NCI-H748 treated with DMSO at 0.1 percent for 48 hours (cell line): Measurements from ENCODE around the gene CDX1.

Source experiments
- DNase-seq: peaks from one replicate; lab custom pipeline; 2025; lab: John Stamatoyannopoulos, UW

CDX1 gene

GRCh38 chr5:150166650-150167511, at the start of gene CDX1:
Gene CDX1, plus strand, starts transcription at chr5:150166778. Its CDS starts 99 bp downstream, at chr5:150166877.
- no peak for DNase-seq

- no peak for DNase-seq
These were observed 48.5 kb upstream of the CDX1 start for GRCh38 chr5:150117945-150118560.

DNA sequence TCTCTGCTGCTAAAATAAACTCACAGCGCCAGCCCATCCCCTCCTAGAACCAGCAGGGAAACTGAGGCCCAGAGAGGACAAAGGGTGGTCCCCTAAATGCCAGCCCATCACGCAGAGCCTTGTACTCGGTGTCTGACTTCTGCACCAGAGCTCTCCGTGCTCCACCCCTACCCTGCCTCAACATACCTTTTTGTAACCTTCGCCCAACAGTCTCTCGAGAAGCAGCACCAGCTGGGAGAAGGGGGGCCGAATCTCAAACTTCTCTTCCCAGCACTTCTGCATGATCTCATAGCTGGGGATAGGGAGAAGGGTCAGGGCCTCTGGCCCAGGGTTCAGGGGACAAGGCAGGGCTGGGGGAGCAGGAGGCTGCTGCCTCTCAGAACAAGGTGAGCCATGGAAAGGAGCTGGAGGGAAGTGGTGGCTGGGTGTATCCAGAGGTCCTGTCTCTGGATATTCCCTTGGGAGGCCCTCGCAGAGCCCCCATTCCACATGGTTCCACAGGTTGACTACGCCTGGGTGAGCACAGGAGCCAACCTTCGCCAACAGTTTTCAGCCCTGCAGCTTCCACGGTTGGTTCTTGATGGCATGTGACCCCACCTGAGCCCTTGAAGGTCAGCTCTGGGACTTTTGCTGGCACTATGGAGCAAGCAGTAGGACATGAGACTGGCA, 47.9 kb upstream of the CDX1 start:
- no peak for DNase-seq

DNA sequence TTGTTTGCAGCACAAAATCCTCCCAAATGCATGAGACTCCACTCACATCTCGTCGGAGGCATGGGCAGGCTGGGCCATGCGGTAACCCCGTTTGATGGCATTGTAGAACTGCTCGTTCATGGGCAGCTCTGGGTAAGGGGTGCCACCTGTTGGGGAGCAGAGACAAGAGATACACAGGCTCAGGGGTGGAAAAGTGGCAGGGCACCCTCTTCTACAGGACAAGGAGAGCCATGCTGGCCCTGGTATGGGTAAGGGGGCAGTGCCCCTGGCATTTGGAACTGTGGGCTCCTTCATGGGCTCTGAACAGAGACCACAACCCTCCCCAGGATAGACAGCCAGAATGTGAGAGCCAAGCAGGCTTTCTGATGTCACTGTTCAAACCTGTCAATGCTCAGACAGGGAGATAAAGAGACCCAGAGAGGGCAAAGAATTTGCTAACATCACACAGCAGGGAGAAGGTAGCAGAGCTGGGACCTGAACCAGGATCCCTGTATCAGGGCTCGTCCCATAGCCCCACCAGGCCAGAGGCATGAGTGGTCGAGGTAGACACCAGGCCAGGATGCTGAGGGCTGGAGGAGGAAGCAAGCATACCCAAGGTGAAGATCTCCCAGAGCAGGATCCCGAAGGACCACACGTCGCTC, 47.0 kb upstream of the CDX1 start:
- DNase-seq: no peak

- no peak for DNase-seq
These were observed 46.5 kb upstream of the CDX1 start for GRCh38 chr5:150120062-150120441.

- no peak for DNase-seq
These were observed 45.7 kb upstream of the CDX1 start for GRCh38 chr5:150120617-150121447.

DNA sequence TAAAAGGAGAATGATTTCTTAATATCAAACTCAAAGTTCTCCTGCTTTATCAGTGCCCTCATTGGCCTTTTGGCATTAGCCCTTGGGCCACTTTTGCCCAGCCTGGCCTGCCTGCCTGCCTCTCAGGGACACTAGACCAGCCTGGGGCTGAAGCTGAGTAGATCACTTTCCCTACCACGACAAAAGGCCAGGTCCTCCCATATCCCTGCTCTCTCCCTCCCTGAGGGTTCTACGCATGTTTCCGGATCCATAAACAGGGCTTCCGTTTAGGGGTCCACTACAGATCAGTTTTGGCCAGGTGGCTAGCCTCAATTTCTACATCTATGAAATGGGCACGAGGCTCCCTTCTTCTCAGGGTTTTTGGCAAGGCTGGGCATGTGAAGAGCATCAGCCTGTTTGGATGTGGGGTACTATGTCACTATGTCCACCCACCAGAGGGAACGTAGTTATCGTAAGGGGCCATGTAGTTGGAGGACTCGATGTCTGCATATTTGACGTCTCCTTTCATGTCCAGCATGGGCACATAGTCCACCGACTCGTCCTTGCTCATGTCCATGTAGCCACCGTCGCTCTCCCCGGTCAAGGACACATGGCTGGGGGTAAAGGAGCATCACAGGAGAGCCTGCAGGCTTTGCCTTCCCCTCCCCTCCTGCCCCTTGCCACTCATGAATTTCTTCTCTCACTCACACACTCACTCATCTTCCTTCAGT, 45.0 kb upstream of the CDX1 start:
- DNase-seq: no peak

DNA sequence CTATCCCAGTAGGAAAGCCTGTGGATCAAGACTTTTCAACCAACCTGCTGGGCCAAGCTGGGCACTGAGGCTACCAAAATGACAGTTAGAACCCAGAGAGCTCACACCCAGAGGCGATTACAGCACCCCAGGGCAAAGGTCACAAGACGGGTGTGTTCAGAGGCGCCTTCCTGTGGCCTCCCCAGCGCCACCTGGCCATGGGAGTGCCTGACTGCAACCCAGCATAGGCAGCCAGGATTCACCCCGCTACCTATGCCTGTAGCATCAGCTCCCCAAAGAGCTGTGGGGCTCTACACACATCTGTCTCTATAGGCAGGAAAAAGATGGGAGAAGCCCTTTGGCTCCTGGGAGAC, 44.4 kb upstream of the CDX1 start:
- no peak for DNase-seq

DNA sequence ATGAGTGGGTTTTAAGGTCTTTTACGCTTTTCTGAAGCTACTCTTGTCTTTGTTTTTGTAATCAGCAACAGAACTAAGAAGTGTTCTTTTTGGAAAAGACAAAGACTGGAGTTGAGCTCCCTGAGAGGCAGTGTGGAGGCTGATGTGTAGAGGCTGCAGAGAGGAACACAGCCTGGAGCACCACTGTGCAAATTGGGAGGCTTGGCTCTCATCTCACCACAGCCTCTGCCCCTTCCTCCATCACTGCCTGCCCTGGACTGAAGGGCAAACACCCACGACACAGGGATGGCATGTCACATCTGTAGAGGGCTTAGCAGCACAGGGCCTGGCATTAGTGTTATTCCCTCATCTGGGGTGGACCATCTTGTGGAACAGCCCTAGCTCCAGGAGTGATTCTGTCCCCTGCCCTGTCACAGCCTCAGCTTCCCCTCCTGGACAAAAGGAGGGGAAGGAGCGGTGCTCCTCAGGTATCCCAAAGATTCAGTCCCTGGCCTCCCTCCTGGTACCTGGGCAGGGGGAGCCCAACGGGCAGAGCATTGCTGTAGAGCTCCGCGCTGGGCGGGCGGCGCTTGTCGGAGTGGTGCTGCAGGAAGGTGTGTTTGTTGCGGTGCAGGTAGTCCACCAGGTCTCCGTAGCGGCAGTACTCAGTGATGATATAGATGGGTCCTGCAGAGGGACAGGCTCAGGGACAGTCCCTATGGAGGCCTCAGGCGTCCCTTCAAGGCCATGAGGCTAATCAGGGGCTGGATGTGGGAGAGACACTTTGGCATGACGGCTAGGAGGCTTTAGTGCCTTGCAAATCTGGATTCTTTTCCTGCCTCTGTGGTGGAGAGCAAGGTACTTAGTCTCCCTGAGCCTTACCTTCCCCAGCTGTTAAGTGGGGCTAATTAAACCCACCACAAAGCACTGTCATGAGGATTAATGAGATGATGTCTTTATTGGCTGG, 43.8 kb upstream of the CDX1 start:
- no peak for DNase-seq

GRCh38 chr5:150123542-150123941, 43.0 kb upstream of the CDX1 start:
- DNase-seq: no peak

DNA sequence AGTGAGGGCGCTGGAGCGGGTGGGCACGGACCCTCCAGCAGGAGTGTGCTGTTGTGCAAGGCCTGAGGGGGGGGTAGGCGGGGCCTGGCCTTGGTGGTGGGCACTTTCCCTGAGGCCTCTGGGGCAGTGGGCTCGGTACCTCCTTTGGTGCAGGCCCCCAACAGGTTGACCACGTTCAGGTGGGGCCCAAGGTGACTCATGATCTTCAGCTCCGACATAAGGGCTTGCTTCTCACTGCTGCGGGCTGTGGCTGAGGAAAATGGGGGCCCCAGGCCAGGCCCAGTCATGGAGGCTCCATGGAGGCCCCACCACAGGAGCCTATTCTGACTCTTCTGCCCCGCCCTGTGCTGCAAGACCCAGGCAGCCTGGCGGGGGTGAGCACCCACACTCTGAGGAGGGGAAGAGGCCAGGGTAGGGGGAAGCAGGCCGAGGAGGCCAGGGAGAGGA, 42.4 kb upstream of the CDX1 start:
- no peak for DNase-seq

- no peak for DNase-seq
These were observed 42.0 kb upstream of the CDX1 start for GRCh38 chr5:150124596-150124995.

GRCh38 chr5:150125334-150125733, 41.2 kb upstream of the CDX1 start:
- no peak for DNase-seq

- DNase-seq: no peak
These were observed 40.2 kb upstream of the CDX1 start for GRCh38 chr5:150126199-150126920.

DNA sequence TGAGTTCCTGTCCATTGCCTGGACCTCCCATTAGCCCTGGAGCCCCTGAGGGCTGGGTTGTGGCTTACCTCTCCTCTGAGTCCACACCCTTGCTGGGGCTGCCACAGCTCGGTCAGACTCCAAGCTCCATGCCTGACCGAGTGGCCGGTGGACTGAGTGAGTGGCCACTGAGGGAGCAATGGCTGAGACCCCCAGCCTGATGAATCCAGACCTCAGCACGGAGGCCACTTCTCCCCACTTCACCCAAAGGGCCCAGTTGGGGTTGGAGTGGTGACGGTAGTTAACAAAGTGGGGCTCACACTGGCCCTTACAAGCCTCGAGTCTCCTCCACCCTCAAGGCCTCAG, 39.7 kb upstream of the CDX1 start:
- no peak for DNase-seq

- DNase-seq: no peak
These were observed 37.1 kb upstream of the CDX1 start for GRCh38 chr5:150129454-150129812.

DNA sequence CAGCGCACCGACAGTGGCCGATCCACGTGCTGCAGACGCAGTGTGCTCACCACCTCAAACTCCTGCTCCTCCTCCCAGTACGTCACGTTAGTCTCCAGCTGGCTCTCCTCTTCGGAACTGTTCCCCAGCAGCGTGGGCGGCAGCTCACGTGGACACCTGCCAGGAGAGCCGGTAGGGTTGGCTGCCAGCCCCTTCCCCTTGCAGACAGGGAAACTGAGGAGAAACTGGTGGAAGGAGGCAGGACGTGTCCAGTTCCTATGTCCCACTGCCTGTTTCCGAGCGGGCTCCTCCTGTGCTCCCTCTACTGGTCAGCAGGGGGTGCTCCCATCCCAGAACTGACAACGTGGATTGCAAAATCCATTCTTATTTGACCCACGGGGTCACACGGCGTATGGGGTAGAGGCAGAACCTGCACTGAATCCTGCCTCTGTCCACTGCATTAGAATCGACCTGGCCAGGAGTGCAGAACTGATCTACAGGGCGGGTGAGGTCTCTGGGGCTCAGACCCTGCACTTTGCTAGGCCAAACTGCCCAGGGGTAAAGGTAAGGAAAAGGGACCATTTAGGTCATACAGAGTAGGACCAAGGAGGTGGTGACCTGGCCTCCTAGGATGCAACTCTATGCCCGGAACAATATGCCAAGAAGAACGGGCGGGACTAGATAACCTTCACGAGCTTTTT, 36.6 kb upstream of the CDX1 start:
- DNase-seq: no peak

GRCh38 chr5:150130493-150130922, 36.1 kb upstream of the CDX1 start:
- DNase-seq: no peak

DNA sequence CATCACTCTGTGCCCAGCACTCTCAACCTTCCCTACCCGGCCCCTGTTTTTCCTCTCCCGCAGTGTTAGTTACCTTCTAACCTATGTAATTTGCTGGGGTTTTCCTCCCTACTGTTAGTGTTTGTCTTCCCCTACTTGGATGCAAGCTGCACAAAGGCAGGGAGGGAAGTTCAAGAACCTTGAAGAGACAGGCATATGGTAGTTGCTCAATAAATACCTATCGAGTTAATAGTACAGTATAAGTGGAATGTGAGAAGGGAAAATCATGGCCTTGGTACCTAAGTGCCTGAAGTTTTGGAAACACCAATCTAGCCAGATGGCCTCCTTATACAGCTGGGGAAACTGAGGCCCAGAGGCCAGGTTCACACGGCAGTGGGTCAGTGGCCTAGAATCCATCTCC, 35.1 kb upstream of the CDX1 start:
- DNase-seq: no peak
